Stimulated activated CD4-positive, alpha-beta T cell treated with anti-CD3 and anti-CD28 coated beads, Interleukin-1b, Interleukin-23, amount 100 ng/mL, for 24 hours (primary cell): Measurements from ENCODE around the gene PDE2A.

Experiments
- DNase-seq, 4 experiments: peaks; one replicate each; pipeline ENCODE4 v3.0.0-alpha.2; 2020; ENCODE audit warnings: low read depth in 4 of 4, low spot score in 1 of 4

The PDE2A gene

GRCh38 chr11:72704783-72705265 lies 30.6 kb upstream of the PDE2A start:
- no peak for DNase-seq

- DNase-seq, result no peak
Measured at GRCh38 chr11:72704028-72704782, 30.0 kb upstream of the PDE2A start.

- DNase-seq, result no peak
Measured at GRCh38 chr11:72703267-72704008, 29.2 kb upstream of the PDE2A start.

GRCh38 chr11:72702577-72703241 lies 28.5 kb upstream of the PDE2A start:
- DNase-seq, result no peak

- no peak for DNase-seq
Measured at GRCh38 chr11:72702096-72702495, 27.9 kb upstream of the PDE2A start.

GRCh38 chr11:72701466-72701865 lies 27.2 kb upstream of the PDE2A start:
- DNase-seq, result no peak

GRCh38 chr11:72700146-72700545 lies 25.9 kb upstream of the PDE2A start:
- no peak for DNase-seq

- DNase-seq, result no peak
Measured at GRCh38 chr11:72697814-72698213, 23.6 kb upstream of the PDE2A start.

GRCh38 chr11:72696866-72697700 lies 22.9 kb upstream of the PDE2A start:
- DNase-seq, result no peak

GRCh38 chr11:72695354-72695753 lies 21.1 kb upstream of the PDE2A start:
- DNase-seq, result no peak

- DNase-seq, result no peak
Measured at GRCh38 chr11:72693271-72693968, 19.2 kb upstream of the PDE2A start.

- DNase-seq, result no peak
Measured at GRCh38 chr11:72692498-72693237, 18.4 kb upstream of the PDE2A start.

GRCh38 chr11:72690166-72690565 lies 15.9 kb upstream of the PDE2A start:
- no peak for DNase-seq

- no peak for DNase-seq
Measured at GRCh38 chr11:72688929-72689328, 14.7 kb upstream of the PDE2A start.

GRCh38 chr11:72688486-72688885 lies 14.3 kb upstream of the PDE2A start:
- no peak for DNase-seq

GRCh38 chr11:72687326-72687725 lies 13.1 kb upstream of the PDE2A start:
- DNase-seq, result no peak

GRCh38 chr11:72686639-72687220 lies 12.5 kb upstream of the PDE2A start:
- no peak for DNase-seq

- peak in 2 of 4 experiments; percentile 13 to 28 for DNase-seq
Measured at GRCh38 chr11:72685560-72686480, 11.6 kb upstream of the PDE2A start.
